HepG2 (cell line): ENCODE results near the gene SOCS3. TPM values are rescaled to one million over a fixed set of nuclear protein-coding genes. Genes with fewer than 3 reads are reported as not detected.

ENCODE experiments used
- ATAC-seq: fragments of 200-7000 bp; cut with Tn5 transposase; 3 replicates; pipeline ENCODE4 v1.9.1; 2020; ENCODE audit warnings: mild to moderate bottlenecking, moderate library complexity
- BruUV-seq: library from RNA; stranded (reverse); fragments of 400-500 nt; replicated peaks from 2 replicates; lab custom pipeline; 2021; lab: Mats Ljungman, UMichigan
- CTCF ChIA-PET: fragments of 300-600 bp; formaldehyde crosslinking; extraction: SDS; loops from one replicate; lab custom pipeline; 2021; ENCODE audit warnings: low total read pairs, inconsistent platforms, low intra/inter-chr PET ratio; lab: Yijun Ruan, JAX
- POLR2A ChIA-PET: fragments of 350-600 bp; sonication (Branson Sonifier 250); formaldehyde crosslinking; loops from one replicate; lab custom pipeline; 2020; ENCODE audit warnings: antibody characterized with exemption, inconsistent platforms; lab: Yijun Ruan, JAX
- DNase-seq: peaks from one replicate; pipeline ENCODE4 v3.0.0-alpha.2; 2015; ENCODE audit warnings: low spot score
- FAIRE-seq: peaks from 3 replicates; lab custom pipeline; 2011; peaks lifted over from hg19 to GRCh38; lab: Jason Lieb, UNC
- H2AFZ ChIP-seq: one replicate; pipeline ENCODE4 v1.6.1; 2011; ENCODE audit warnings: low read length, inconsistent platforms
- H3K27ac ChIP-seq: fragments of 300-600 bp; 3 replicates; pipeline ENCODE4 v1.8.0; 2011; ENCODE audit warnings: mixed run types, mild to moderate bottlenecking, mixed read lengths, low read length, inconsistent platforms; ENCODE audit not compliant: insufficient read depth; ENCODE audit errors: extremely low read length
- H3K27me3 ChIP-seq, 2 experiments: fragments of 200-600 bp in 1 of 2; 2 replicates in 1 of 2; 3 replicates in 1 of 2; pipeline versions ENCODE4 v1.6.0 to v1.8.0; 2011; ENCODE audit warnings: low read length in 2 of 2, mild to moderate bottlenecking in 2 of 2, moderate library complexity in 2 of 2, inconsistent platforms in 1 of 2; ENCODE audit not compliant: insufficient read depth in 2 of 2, control insufficient read depth in 1 of 2
- H3K36me3 ChIP-seq, 2 experiments: fragments of 200-600 bp in 1 of 2; replicated peaks in 1 of 2; 2 replicates in 1 of 2; 3 replicates in 1 of 2; pipeline versions ENCODE4 v1.5.1 to v1.8.0; 2011; ENCODE audit warnings: low read length in 2 of 2, inconsistent platforms in 1 of 2; ENCODE audit not compliant: insufficient read depth in 2 of 2, control insufficient read depth in 1 of 2
- H3K4me1 ChIP-seq: 2 replicates; pipeline ENCODE4 v1.5.1; 2012; ENCODE audit warnings: low read length, inconsistent platforms; ENCODE audit not compliant: insufficient read depth
- H3K4me2 ChIP-seq: 2 replicates; pipeline ENCODE4 v1.6.0; 2011; ENCODE audit warnings: low read depth, low read length, inconsistent platforms
- H3K4me3 ChIP-seq, 3 experiments: fragments of 200-600 bp in 1 of 3; sonication (generic), shearing (Covaris generic) in 1 of 3; replicated peaks in 1 of 3; 2 replicates each; pipeline ENCODE4 v1.5.1; 2011 to 2016; ENCODE audit warnings: low read length in 3 of 3, inconsistent platforms in 2 of 3, low read depth in 2 of 3, mild to moderate bottlenecking in 2 of 3, control low read depth in 1 of 3, mixed read lengths in 1 of 3; ENCODE audit not compliant: insufficient read depth in 1 of 3
- H3K79me2 ChIP-seq: one replicate; pipeline ENCODE4 v1.6.1; 2011; ENCODE audit warnings: low read length, inconsistent platforms; ENCODE audit not compliant: insufficient read depth
- H3K9ac ChIP-seq: 2 replicates; pipeline ENCODE4 v1.6.0; 2011; ENCODE audit warnings: mild to moderate bottlenecking, low read depth, low read length, inconsistent platforms; ENCODE audit not compliant: insufficient read depth
- H3K9me3 ChIP-seq: 2 replicates; pipeline ENCODE4 v1.5.1; 2012; ENCODE audit warnings: mild to moderate bottlenecking, low read length
- H4K20me1 ChIP-seq: 2 replicates; pipeline ENCODE4 v1.6.0; 2011; ENCODE audit warnings: inconsistent platforms, mild to moderate bottlenecking, low read length, moderate library complexity; ENCODE audit not compliant: insufficient read depth
- EED ChIP-seq: sonication (generic); formaldehyde crosslinking; IDR thresholded peaks from 2 replicates; pipeline ENCODE4 v1.5.0; 2020; ENCODE audit warnings: mild to moderate bottlenecking, missing genetic modification reagents
- ETV5 ChIP-seq: IDR thresholded peaks from 2 replicates; pipeline ENCODE4 v1.6.1; 2018; ENCODE audit warnings: missing biosample characterization, missing genetic modification reagents, inconsistent platforms, borderline replicate concordance
- GABPA ChIP-seq, 2 experiments: IDR thresholded peaks; 2 replicates each; pipeline ENCODE4 v1.6.1; 2011 to 2016; ENCODE audit warnings: low read depth in 2 of 2, low read length in 1 of 2, missing biosample characterization in 1 of 2, missing genetic modification characterization in 1 of 2
- MAFK ChIP-seq, 2 experiments: IDR thresholded peaks in 1 of 2; conservative IDR thresholded peaks in 1 of 2; 2 replicates each; pipeline ENCODE4 v1.6.1; 2011; ENCODE audit warnings: improper control_type of control experiment in 2 of 2, low read length in 2 of 2
- RARA ChIP-seq: IDR thresholded peaks from 2 replicates; pipeline ENCODE4 v1.6.1; 2016; ENCODE audit warnings: missing genetic modification reagents, missing compliant biosample characterization
- RXRB ChIP-seq: IDR thresholded peaks from 2 replicates; pipeline ENCODE4 v1.6.1; 2016; ENCODE audit warnings: borderline replicate concordance, missing genetic modification reagents, missing compliant biosample characterization
- SYNCRIP ChIP-seq: fragments of 200-400 bp; formaldehyde crosslinking; IDR thresholded peaks from 2 replicates; pipeline ENCODE4 v1.6.1; 2018; ENCODE audit warnings: mild to moderate bottlenecking, low read depth, low read length; ENCODE audit not compliant: insufficient read depth
- YY1 ChIP-seq: IDR thresholded peaks from 2 replicates; pipeline ENCODE4 v1.6.1; 2011; ENCODE audit warnings: low read length, low read depth, moderate library complexity, mild to moderate bottlenecking; ENCODE audit not compliant: insufficient read depth, insufficient replicate concordance
- ZNF263 ChIP-seq: sonication (generic); formaldehyde crosslinking; IDR thresholded peaks from 2 replicates; pipeline ENCODE4 v1.4.0; 2020; ENCODE audit warnings: missing genetic modification reagents
- ZNF468 ChIP-seq: sonication (generic); formaldehyde crosslinking; IDR thresholded peaks from 2 replicates; pipeline ENCODE4 v1.8.0; 2022; ENCODE audit warnings: mild to moderate bottlenecking, moderate library complexity, missing genetic modification reagents
- ZNF788 ChIP-seq: sonication (generic); formaldehyde crosslinking; IDR thresholded peaks from 2 replicates; pipeline ENCODE4 v1.5.0; 2020; ENCODE audit warnings: mild to moderate bottlenecking, missing genetic modification reagents, borderline replicate concordance
- WGBS: methylation state at CpG from one replicate; pipeline ENCODE4 v1.1.6; 2017; ENCODE audit warnings: low lambda C conversion rate; 5-methylcytosine and 5-hydroxymethylcytosine counted together
- in situ Hi-C: cut with HindIII; loops from 2 replicates; pipeline ENCODE4 v1.10.0; 2017; ENCODE audit warnings: low pct_unique_long_range_greater_than_20kb; ENCODE audit not compliant: extremely low pct_ligation_motif_present
- intact Hi-C: fragments of 100-400 bp; cut with micrococcal nuclease; formaldehyde crosslinking; loops from one replicate; pipeline ENCODE4 v1.10.0; 2022; ENCODE audit not compliant: unreplicated experiment
- polyA plus RNA-seq, 8 experiments: library from polyadenylated mRNA; depleted of rRNA in 3 of 8; stranded (reverse) in 7 of 8; unstranded in 1 of 8; fragments of >200 nt; fragmentation: Illumina TruSeq in 4 of 8; extraction: Trizol in 4 of 8; gene quantifications; 2 replicates each; pipeline versions ENCODE4 v1.2.1 to v1.2.3, GENCODE V29; 2011 to 2016; ENCODE audit warnings: low read depth in 4 of 8, missing spikeins in 1 of 8, mixed read lengths in 1 of 8; ENCODE audit not compliant: insufficient read depth in 1 of 8
- total RNA-seq, 5 experiments: library from RNA; depleted of rRNA; stranded (reverse); fragments of >200 nt; fragmentation: Illumina TruSeq; extraction: Trizol; gene quantifications; 2 replicates each; pipeline ENCODE4 v1.2.3, GENCODE V29; 2016; ENCODE audit warnings: low read depth in 1 of 5

Gene SOCS3
- total and polyA plus RNA-seq, 2 of the 13 experiments (the other 11 are each of a cell fraction or from before 2014, with no cell fraction given) = 0.77 to 2.4 TPM

GRCh38 chr17:78322858-78323455, 36.9 kb downstream of the SOCS3 start:
- Histone ChIP-seq H3K79me2 (no peaks in the 10 kb centered on the region), H2AFZ (no peak overlapping the region), H3K9ac (no peak overlapping the region)
- no peak for ATAC-seq
- WGBS = 42% methylated on average over 14 of the region's 16 CpGs
- POLR2A ChIA-PET = no interaction called here
- CTCF ChIA-PET = no interaction called here
- no TSS peak for BruUV-seq
- TF ChIP-seq ZNF263 (CRISPR knock-in tag) (0 out of 2 replicates have a peak, but pooled peaks have one; percentile 13), RXRB (CRISPR knock-in tag) (peak; percentile 15; the same call in 1 of the 2 replicates), ZNF788 (CRISPR knock-in tag) (0 out of 2 replicates have a peak, but pooled peaks have one; percentile 21), YY1 (no peak), RARA (0 out of 2 replicates have a peak, but pooled peaks have one; percentile 16), MAFK (conservative IDR thresholded peaks at IDR 0.05 in 1 of 2, IDR thresholded peaks at IDR 0.05 in 1 of 2; ENCODE audit: low read length in 2 of 2) (no peak), ZNF468 (CRISPR knock-in tag) (peak; percentile 40; the same call in 1 of the 2 replicates), SYNCRIP (no peak), GABPA (IDR thresholded peaks at IDR 0.05; ENCODE audit: low read depth, low read length) (no peak), GABPA (CRISPR knock-in tag; IDR thresholded peaks at IDR 0.05; ENCODE audit: low read depth) (peak; percentile 62; the same call in 1 of the 2 replicates), ETV5 (peak; percentile 63; the same call in 1 of the 2 replicates), EED (peak; percentile 57; the same call in 1 of the 2 replicates)
- TF ChIP-seq, all 625 proteins: peak for 8
- H3K4me1 ChIP-seq = peaks cover 18% of the 10 kb centered on the region
- peaks cover 14 to 72% of the 10 kb centered on the region in 2 experiments for H3K27me3 ChIP-seq
- no peak overlapping the region for H3K4me2 ChIP-seq
- intact Hi-C loops = no loop called here
- FAIRE-seq (no peak), DNase-seq (no peak)
- no peaks in the 10 kb centered on the region for H3K36me3 ChIP-seq
- no peaks in the 10 kb centered on the region for H4K20me1 ChIP-seq
- no peaks in the 10 kb centered on the region for H3K9me3 ChIP-seq
- in situ Hi-C loops = no loop called here
- H3K27ac ChIP-seq = no peak overlapping the region
- no peak overlapping the region for H3K4me3 ChIP-seq
